T-cell (primary cell): ENCODE results near the gene PTPN2. TPM values are rescaled to one million over a fixed set of nuclear protein-coding genes. Genes with fewer than 3 reads are reported as not detected.

ENCODE experiments used
- ATAC-seq, 4 experiments: fragments of 200-7000 bp in 3 of 4; fragments of 150-1000 bp in 1 of 4; cut with Tn5 transposase; replicated peaks in 1 of 4; 1 replicate in 3 of 4; 2 replicates in 1 of 4; pipeline ENCODE4 v1.10.0; 2021; ENCODE audit warnings: moderate library complexity in 3 of 4, mild to moderate bottlenecking in 2 of 4, moderate number of reproducible peaks in 1 of 4
- CTCF ChIA-PET, 2 donors: fragments of 300-600 bp; sonication (Branson Sonifier 250); formaldehyde crosslinking; loops; one replicate each; lab custom pipeline; 2022; ENCODE audit warnings: antibody characterized with exemption in 2 of 2; lab: Charles Lee
- POLR2A ChIA-PET, 2 donors: fragments of 300-600 bp; sonication (Branson Sonifier 250); formaldehyde crosslinking; loops; one replicate each; lab custom pipeline; 2022; ENCODE audit warnings: antibody characterized with exemption in 2 of 2; lab: Charles Lee
- DNase-seq, 35 experiments: peaks; one replicate each; pipeline versions ENCODE4 v3.0.0 to v3.0.0-alpha.2; 2013 to 2023
- H3K27ac ChIP-seq: one replicate; pipeline ENCODE4 v1.5.1; 2013; ENCODE audit warnings: low read length
- H3K27me3 ChIP-seq, 2 experiments: replicated peaks in 1 of 2; 1 replicate in 1 of 2; 2 replicates in 1 of 2; pipeline versions ENCODE4 v1.6.1 to v1.7.0; 2013; ENCODE audit warnings: low read length in 1 of 2, mixed read lengths in 1 of 2; ENCODE audit not compliant: control insufficient read depth in 2 of 2, insufficient read depth in 2 of 2; ENCODE audit errors: extremely low read depth in 1 of 2
- H3K36me3 ChIP-seq, 2 donors: 1 replicate in 1 of 2; 2 replicates in 1 of 2; pipeline versions ENCODE4 v1.6.1 to v1.7.0; 2013; ENCODE audit warnings: low read length in 1 of 2; ENCODE audit not compliant: control insufficient read depth in 2 of 2, insufficient read depth in 1 of 2; ENCODE audit errors: extremely low read depth in 1 of 2
- H3K4me1 ChIP-seq, 2 experiments: 1 replicate in 1 of 2; 2 replicates in 1 of 2; pipeline versions ENCODE4 v1.6.1 to v1.7.0; 2013; ENCODE audit warnings: low read length in 2 of 2, mixed read lengths in 1 of 2; ENCODE audit not compliant: insufficient read depth in 2 of 2, control insufficient read depth in 1 of 2; ENCODE audit errors: extremely low read depth in 1 of 2
- H3K4me3 ChIP-seq, 2 donors: 1 replicate in 1 of 2; 2 replicates in 1 of 2; pipeline versions ENCODE4 v1.5.1 to v1.7.0; 2013; ENCODE audit warnings: mild to moderate bottlenecking in 2 of 2, low read length in 1 of 2, moderate library complexity in 1 of 2; ENCODE audit not compliant: control insufficient read depth in 1 of 2; ENCODE audit errors: extremely low read depth in 1 of 2
- H3K9me3 ChIP-seq: 2 replicates; pipeline ENCODE4 v1.7.0; 2013
- H3K27ac Mint-ChIP-seq, 2 donors: one replicate each; pipeline ENCODE4 v1.8.0; 2020 to 2021; ENCODE audit warnings: mild to moderate bottlenecking in 2 of 2, mixed read lengths in 2 of 2
- H3K27me3 Mint-ChIP-seq, 2 donors: one replicate each; pipeline ENCODE4 v1.8.0; 2021 to 2022; ENCODE audit warnings: mixed read lengths in 2 of 2
- H3K36me3 Mint-ChIP-seq: one replicate; pipeline ENCODE4 v1.8.0; 2021; ENCODE audit warnings: mixed read lengths
- H3K4me1 Mint-ChIP-seq, 3 donors: one replicate each; pipeline ENCODE4 v1.8.0; 2020 to 2022; ENCODE audit warnings: mixed read lengths in 3 of 3, mild to moderate bottlenecking in 1 of 3
- H3K4me3 Mint-ChIP-seq, 3 donors: one replicate each; pipeline ENCODE4 v1.8.0; 2020 to 2022; ENCODE audit warnings: mild to moderate bottlenecking in 3 of 3, mixed read lengths in 3 of 3, moderate library complexity in 3 of 3
- H3K9me3 Mint-ChIP-seq, 3 donors: one replicate each; pipeline ENCODE4 v1.8.0; 2020 to 2022; ENCODE audit warnings: mixed read lengths in 3 of 3
- WGBS: methylation state at CpG from one replicate; pipeline ENCODE4 v1.1.5; 2013; ENCODE audit warnings: missing lambda C conversion rate; ENCODE audit not compliant: insufficient coverage; 5-methylcytosine and 5-hydroxymethylcytosine counted together
- total RNA-seq, 35 experiments: library from RNA in 6 of 35; stranded (reverse) in 6 of 35; fragments of 120-200 nt in 1 of 35; gene quantifications; one replicate each; pipeline versions ENCODE4 v1.2.1 to v1.2.4 and lab custom pipeline; 2013 to 2026

Gene PTPN2
- total RNA-seq, 5 donors from 2014 or later (not counting 1 experiment from before 2014, with no cell fraction given): 44.8 to 78.4 (median 57.2) TPM

DNA sequence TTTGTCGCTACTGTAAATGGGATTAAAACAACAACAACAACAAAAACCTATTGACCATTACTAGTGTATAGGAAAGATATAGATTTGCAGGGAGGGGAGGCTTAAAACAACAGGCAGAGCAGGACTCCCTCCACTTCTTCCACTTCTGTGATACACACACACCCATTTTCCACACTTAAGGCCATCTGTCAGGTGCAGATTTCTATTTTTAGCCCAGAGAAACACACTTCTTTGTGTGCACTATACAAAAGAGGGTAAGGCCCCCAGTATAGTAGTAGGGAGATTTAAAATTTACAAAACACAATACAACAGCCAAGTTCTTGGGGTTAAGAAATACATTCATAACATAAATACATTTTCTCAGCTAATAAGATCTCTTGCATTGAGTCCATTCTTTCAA, 22.4 kb downstream of the PTPN2 start:
- no peaks in the 10 kb centered on the region for H3K9me3 Mint-ChIP-seq
- H3K27me3 ChIP-seq: no peaks in the 10 kb centered on the region
- peaks cover 15% of the 10 kb centered on the region for H3K36me3 Mint-ChIP-seq
- H3K9me3 ChIP-seq: no peaks in the 10 kb centered on the region
- ChIA-PET POLR2A (no interaction called here), CTCF (interaction anchor here (0.5 to 1.0 kb wide), 5 partner anchors 9 to 73 kb away, joined by 3 to 4 read pairs (median 3); no protein-coding TSS in a partner anchor)
- H3K4me3 ChIP-seq: no peak overlapping the region
- H3K27me3 Mint-ChIP-seq: no peaks in the 10 kb centered on the region
- H3K4me1 ChIP-seq: peaks cover 15 to 23% of the 10 kb centered on the region in 2 experiments
- H3K4me1 Mint-ChIP-seq: peaks cover 65 to 69% (median 66%) of the 10 kb centered on the region in 3 donors
- H3K27ac Mint-ChIP-seq: no peak overlapping the region
- ATAC-seq (no peak), DNase-seq (no peak)
- H3K36me3 ChIP-seq: no peaks in the 10 kb centered on the region
- no CpG with 5 or more reads among the region's 1 CpG for WGBS
- H3K4me3 Mint-ChIP-seq: no peak overlapping the region
- no peak overlapping the region for H3K27ac ChIP-seq

DNA sequence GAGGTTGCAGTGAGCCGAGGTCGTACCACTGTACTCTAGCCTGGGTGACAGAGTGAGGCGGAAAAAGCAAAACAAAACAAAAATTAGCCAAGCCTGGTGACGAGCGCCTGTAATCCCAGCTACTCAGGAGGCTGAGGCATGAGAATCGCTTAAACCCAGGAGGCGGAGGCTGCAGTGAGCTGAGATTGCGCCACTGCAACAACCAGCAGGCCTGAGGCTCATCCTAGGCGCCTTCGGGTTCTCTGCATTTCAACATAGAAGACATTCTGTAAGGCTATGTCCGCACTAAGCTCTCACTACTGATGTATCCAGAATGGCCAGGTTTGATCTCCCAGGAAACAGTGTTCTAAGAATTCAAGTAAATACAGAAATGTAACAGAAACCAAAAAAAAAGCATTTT, 23.5 kb downstream of the PTPN2 start:
- no peak overlapping the region for H3K27ac Mint-ChIP-seq
- POLR2A ChIA-PET: no interaction called here
- H3K4me1 ChIP-seq: peaks cover 14 to 23% of the 10 kb centered on the region in 2 experiments

GRCh38 chr18:12858991-12859390, 25.0 kb downstream of the PTPN2 start:
- Histone ChIP-seq H3K36me3 (peaks cover 0 to 17% of the 10 kb centered on the region in 2 donors), H3K9me3 (no peaks in the 10 kb centered on the region), H3K27ac (no peak overlapping the region), H3K4me3 (no peak overlapping the region), H3K4me1 (peaks cover 13 to 23% of the 10 kb centered on the region in 2 experiments), H3K27me3 (no peaks in the 10 kb centered on the region)
- Mint-ChIP-seq H3K27me3 (no peaks in the 10 kb centered on the region), H3K4me3 (no peak overlapping the region), H3K9me3 (no peaks in the 10 kb centered on the region), H3K36me3 (peaks cover 31% of the 10 kb centered on the region), H3K4me1 (peaks cover 56 to 82% (median 66%) of the 10 kb centered on the region in 3 donors), H3K27ac (no peak overlapping the region)
- CTCF ChIA-PET: no interaction called here
- 80% methylated on average over 2 of the region's 5 CpGs for WGBS
- ATAC-seq (no peak), DNase-seq (no peak)
- POLR2A ChIA-PET: no interaction called here

More for the DNA sequence above, 23.5 kb downstream of the PTPN2 start:
- ATAC-seq (no peak), DNase-seq (no peak)
- H3K36me3 ChIP-seq: peaks cover 0 to 8% of the 10 kb centered on the region in 2 donors
- H3K4me3 ChIP-seq: no peak overlapping the region
- Mint-ChIP-seq H3K27me3 (no peaks in the 10 kb centered on the region), H3K4me1 (peaks cover 66 to 79% (median 67%) of the 10 kb centered on the region in 3 donors), H3K36me3 (peaks cover 19% of the 10 kb centered on the region), H3K9me3 (no peaks in the 10 kb centered on the region), H3K4me3 (no peak overlapping the region)
- no peaks in the 10 kb centered on the region for H3K9me3 ChIP-seq
- WGBS: over 99% methylated on average over 10 of the region's 11 CpGs
- CTCF ChIA-PET: no interaction called here
- no peak overlapping the region for H3K27ac ChIP-seq
- H3K27me3 ChIP-seq: no peaks in the 10 kb centered on the region

DNA sequence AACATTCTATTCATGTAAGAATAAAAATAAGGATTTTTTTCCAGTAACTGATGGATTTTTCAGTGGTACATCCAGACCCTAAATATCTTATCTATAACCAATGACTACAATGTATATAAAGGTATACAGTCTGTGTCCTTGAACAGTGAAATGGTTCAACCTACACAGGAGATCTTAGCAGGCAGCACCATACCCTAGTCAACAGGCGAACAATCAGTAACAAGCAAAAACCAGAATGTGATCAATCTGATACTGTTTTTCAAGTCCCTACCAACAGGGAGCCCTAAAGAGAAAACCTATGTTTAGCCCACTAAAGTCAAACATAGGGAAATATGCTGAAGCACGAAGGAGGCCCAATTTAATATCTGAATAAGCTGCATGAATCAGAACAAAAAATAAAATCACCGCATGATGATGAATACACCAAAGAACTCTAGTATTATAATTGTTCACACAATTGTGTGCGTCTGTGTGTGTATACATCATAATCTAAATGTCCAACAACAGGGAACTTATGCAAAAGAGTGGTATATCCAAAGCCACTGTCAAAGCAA, 26.0 kb downstream of the PTPN2 start:
- peaks cover 39% of the 10 kb centered on the region for H3K36me3 Mint-ChIP-seq
- no peak overlapping the region for H3K27ac ChIP-seq
- peaks cover 52 to 80% (median 67%) of the 10 kb centered on the region in 3 donors for H3K4me1 Mint-ChIP-seq
- ATAC-seq (no peak), DNase-seq (no peak)
- no peaks in the 10 kb centered on the region for H3K27me3 ChIP-seq
- ChIA-PET CTCF (no interaction called here), POLR2A (no interaction called here)
- peak overlapping the region in 1 of 2 donors; percentile 46 for H3K27ac Mint-ChIP-seq
- no peak overlapping the region for H3K4me3 ChIP-seq
- H3K9me3 ChIP-seq: no peaks in the 10 kb centered on the region
- H3K36me3 ChIP-seq: peaks cover 0 to 19% of the 10 kb centered on the region in 2 donors
- peak overlapping the region in 1 of 3 donors; percentile 34 for H3K4me3 Mint-ChIP-seq
- no peaks in the 10 kb centered on the region for H3K9me3 Mint-ChIP-seq
- H3K27me3 Mint-ChIP-seq: no peaks in the 10 kb centered on the region
- H3K4me1 ChIP-seq: peaks cover 9 to 23% of the 10 kb centered on the region in 2 experiments
- no CpG with 5 or more reads among the region's 4 CpGs for WGBS

- POLR2A ChIA-PET: interaction anchor here in 1 of 2 donors (0.6 kb wide), 1 partner anchor 18 kb away, joined by 4 read pairs; no protein-coding TSS in a partner anchor
- no CpG with 5 or more reads among the region's 6 CpGs for WGBS
- peaks cover 0 to 22% of the 10 kb centered on the region in 2 donors for H3K36me3 ChIP-seq
- peak overlapping the region in 1 of 3 donors; percentile 34 for H3K4me3 Mint-ChIP-seq
- H3K36me3 Mint-ChIP-seq: peaks cover 46% of the 10 kb centered on the region
- no peaks in the 10 kb centered on the region for H3K27me3 Mint-ChIP-seq
- ATAC-seq (peak in 3 of 4 experiments; percentile 20 to 53 (median 40)), DNase-seq (no peak)
- peaks cover 47 to 80% (median 65%) of the 10 kb centered on the region in 3 donors for H3K4me1 Mint-ChIP-seq
- H3K9me3 ChIP-seq: no peaks in the 10 kb centered on the region
- H3K9me3 Mint-ChIP-seq: no peaks in the 10 kb centered on the region
- CTCF ChIA-PET: no interaction called here
- H3K27ac Mint-ChIP-seq: peak overlapping the region in 1 of 2 donors; percentile 31
- peaks cover 5 to 20% of the 10 kb centered on the region in 2 experiments for H3K4me1 ChIP-seq
- H3K4me3 ChIP-seq: no peak overlapping the region
- no peak overlapping the region for H3K27ac ChIP-seq
- no peaks in the 10 kb centered on the region for H3K27me3 ChIP-seq
Measured at GRCh38 chr18:12857215-12857905, 26.7 kb downstream of the PTPN2 start.

DNA sequence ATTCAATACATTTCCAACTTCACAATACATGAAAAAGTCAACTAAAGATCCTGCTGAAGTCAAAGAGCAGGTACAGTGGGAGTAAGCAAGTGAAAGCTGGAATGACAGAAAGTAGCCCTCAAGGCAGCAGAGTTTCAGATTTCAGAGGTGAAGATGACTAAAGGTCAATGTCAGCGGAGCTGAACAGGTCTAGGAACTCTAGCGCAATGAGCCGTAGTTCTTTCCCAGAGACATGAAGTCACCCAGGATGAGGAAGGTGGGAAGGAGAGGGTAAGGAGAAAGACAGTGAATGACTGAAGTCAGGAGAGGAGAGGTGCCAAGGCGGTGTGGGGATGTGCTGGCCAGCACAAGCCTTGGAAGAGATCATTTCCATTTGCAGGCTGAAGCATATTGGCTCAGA, 28.1 kb downstream of the PTPN2 start:
- H3K36me3 ChIP-seq: peaks cover 0 to 30% of the 10 kb centered on the region in 2 donors
- no peaks in the 10 kb centered on the region for H3K27me3 ChIP-seq
- DNase-seq (no peak), ATAC-seq (no peak)
- H3K27ac ChIP-seq: no peak overlapping the region
- Mint-ChIP-seq H3K9me3 (no peaks in the 10 kb centered on the region), H3K4me1 (peaks cover 41 to 76% (median 58%) of the 10 kb centered on the region in 3 donors), H3K27ac (no peak overlapping the region), H3K36me3 (peaks cover 51% of the 10 kb centered on the region), H3K27me3 (no peaks in the 10 kb centered on the region), H3K4me3 (no peak overlapping the region)
- H3K4me3 ChIP-seq: no peak overlapping the region
- no peaks in the 10 kb centered on the region for H3K9me3 ChIP-seq
- ChIA-PET POLR2A (no interaction called here), CTCF (interaction anchor here in 1 of 2 donors (0.6 kb wide), 1 partner anchor 44 kb away, joined by 3 read pairs; no protein-coding TSS in a partner anchor)
- peaks cover 3 to 18% of the 10 kb centered on the region in 2 experiments for H3K4me1 ChIP-seq
- WGBS: 100% methylated on average over 4 of the region's 4 CpGs
